LHCN-M2 (cell line): ENCODE measurements around the gene DRAXIN. TPM values are rescaled to one million over a fixed set of nuclear protein-coding genes. Genes with fewer than 3 reads are reported as not detected.

Experiments
- DNase-seq: peaks from one replicate; pipeline ENCODE4 v3.0.0-alpha.2; 2012; ENCODE audit warnings: low read depth
- total RNA-seq: library from RNA; depleted of rRNA; stranded (reverse); fragments of >200 nt; gene quantifications from 2 replicates; pipeline ENCODE4 v1.2.3, GENCODE V29; 2014

Gene DRAXIN
- total RNA-seq, 1 experiment from 2014 or later: under 0.01 TPM

GRCh38 chr1:11735854-11736745, 44.6 kb downstream of the DRAXIN start, which contains the start of gene AGTRAP:
AGTRAP (plus strand) TSS chr1:11736136; CDS start chr1:11736209, 73 bp downstream.
- DNase-seq: peak; percentile 81

DNA sequence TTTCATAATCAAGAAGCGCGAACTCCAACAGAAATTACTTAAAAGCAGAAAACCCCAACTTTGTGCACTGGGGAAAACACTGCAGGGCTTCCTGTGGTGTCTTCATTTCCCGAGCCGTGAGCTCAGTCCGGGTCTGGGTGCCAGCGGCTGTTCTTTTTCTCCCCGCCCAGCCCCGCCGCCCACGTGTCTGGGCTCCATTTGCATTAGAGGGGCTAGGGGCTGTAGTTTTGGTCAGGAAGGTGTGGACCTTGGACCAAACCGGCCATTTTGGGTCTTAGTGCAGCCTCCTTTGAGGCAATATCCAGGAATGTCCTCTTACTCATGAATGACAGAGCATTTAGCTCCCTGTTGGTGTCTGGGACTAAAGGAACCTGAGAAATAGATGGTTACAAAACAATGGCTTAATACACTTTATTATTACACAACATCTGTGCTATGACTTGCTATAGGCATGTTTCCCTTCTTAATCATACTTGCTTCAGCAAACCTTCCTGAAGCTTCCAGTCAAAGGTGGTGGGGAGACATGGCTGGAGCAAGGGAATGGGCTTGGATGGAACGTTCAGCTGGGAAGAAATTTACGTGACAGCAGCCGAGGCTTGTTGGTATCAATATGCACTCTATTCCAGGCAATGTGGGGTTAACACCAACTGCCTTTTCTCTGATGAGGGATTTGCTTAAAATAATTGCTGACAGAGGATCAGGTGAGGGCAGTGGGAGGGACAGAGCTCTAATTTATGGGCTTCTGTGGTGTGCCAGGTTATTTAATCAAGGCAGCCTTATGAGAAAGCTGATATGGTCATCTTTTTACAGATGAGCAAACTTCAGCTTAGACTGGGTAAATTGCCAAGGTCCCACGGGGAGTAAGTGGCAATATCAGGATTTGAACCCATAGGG, 45.5 kb downstream of the DRAXIN start:
- DNase-seq: peak; percentile 79

DNA sequence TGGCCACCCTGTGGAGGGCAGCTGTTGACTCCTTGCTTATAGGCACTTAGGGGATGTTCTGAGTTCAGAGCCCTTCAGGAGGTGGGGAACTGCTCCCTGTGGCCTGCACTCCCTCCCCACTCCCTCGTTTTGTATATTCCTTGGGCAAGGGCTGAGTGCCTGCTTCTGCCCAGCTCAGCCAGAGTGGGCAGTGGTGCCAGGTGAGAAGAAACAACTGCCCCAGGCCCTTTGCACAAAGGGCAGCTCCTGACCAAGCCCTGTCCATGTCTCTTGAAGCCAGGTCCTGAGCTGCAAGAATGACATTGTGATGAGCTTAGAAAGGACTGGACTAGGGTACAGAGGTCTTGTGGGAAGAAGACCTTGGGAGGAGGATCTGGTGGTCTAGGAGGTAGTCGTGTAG, 46.6 kb downstream of the DRAXIN start:
- no peak for DNase-seq

- no peak for DNase-seq
Observed at GRCh38 chr1:11738783-11739182, 47.3 kb downstream of the DRAXIN start.

DNA sequence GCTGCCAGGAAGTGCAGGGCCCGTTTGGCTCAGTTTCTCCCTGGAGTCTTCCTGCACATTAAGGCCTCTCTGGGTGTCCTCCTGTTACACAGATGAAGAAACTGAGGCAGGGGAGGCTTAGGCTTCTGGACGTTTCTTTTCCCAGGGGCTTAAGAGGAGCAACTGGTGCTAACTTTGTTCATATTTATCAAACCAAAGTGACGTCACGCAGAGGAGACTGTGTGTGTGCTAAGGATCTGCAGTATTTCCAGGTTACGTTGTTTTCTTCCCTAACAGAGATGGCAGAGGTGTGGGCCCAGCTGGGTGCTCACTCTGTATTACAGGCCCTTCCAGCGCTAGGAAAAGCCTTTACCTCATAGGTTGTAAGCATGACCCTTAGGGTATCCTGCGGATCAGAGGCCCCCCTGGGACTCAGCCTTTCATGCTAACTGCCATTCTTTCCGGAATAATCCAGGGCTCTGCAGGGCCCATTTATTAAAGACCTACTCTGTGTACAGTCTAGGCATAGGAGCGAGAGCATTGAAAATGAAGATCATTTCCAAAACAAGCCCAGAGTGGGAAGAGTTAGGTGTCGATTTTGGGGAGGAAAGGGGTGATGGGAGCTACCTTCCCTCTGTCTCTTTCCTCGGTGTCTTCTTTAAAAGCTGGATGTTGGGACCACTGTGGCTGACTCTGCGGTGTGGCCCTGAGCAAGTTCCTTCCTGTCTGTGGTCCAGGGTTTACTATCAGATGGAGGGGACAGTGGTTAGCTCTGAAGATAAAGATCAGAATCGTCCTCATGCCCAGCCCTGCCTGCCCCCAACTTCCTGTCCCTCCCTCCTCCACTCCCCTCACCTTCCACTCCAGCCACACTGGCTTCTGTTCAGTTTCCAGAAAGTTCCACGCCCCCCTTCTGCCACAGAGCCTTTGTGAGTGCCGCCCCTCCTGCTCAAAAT, 49.0 kb downstream of the DRAXIN start:
- no peak for DNase-seq

GRCh38 chr1:11741482-11741881, 50.0 kb downstream of the DRAXIN start:
- DNase-seq: no peak

DNA sequence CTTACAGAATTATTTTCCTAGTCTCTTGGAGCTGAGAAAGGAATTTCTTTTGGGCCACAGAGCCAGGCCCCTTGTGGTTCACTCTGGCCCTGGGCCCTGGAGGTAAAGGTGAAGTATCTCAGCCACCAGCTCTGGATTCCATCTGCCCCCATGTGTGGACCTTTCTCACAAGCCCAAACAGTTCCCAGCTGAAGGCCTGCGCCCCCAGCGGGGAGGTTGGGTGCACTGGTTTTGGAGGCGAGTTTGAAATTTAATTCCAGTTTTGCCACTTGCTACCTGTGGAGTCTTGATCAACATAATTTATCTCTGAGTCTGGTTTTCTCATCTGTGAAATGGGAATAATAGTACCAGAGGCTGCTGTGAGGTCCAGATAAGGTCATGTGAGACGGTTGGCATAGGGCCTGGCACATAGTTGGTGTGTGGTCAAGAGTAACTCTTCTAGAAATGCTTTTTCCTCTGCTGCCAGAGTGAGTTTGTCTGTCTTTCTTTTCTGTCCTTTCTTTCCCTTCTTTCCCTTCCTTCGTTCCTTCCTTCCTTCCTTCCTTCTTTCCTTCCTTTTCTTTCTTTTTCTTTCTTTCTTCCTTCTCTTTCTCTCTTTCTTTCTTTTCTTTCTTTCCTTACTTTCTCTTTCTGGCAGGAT, 50.5 kb downstream of the DRAXIN start:
- DNase-seq: no peak

- no peak for DNase-seq
Observed at GRCh38 chr1:11744287-11744686, 52.8 kb downstream of the DRAXIN start.

- peak; percentile 32 for DNase-seq
Observed at GRCh38 chr1:11746092-11746491, 54.6 kb downstream of the DRAXIN start.

- DNase-seq: no peak
Observed at GRCh38 chr1:11746795-11747487, 55.4 kb downstream of the DRAXIN start.

- no peak for DNase-seq
Observed at GRCh38 chr1:11748294-11749202, 57.0 kb downstream of the DRAXIN start.

GRCh38 chr1:11749203-11749689, 57.7 kb downstream of the DRAXIN start:
- no peak for DNase-seq

- no peak for DNase-seq
Observed at GRCh38 chr1:11749996-11750395, 58.5 kb downstream of the DRAXIN start.

GRCh38 chr1:11751087-11751486, 59.6 kb downstream of the DRAXIN start:
- no peak for DNase-seq

GRCh38 chr1:11752359-11753088, 61.0 kb downstream of the DRAXIN start:
- no peak for DNase-seq

DNA sequence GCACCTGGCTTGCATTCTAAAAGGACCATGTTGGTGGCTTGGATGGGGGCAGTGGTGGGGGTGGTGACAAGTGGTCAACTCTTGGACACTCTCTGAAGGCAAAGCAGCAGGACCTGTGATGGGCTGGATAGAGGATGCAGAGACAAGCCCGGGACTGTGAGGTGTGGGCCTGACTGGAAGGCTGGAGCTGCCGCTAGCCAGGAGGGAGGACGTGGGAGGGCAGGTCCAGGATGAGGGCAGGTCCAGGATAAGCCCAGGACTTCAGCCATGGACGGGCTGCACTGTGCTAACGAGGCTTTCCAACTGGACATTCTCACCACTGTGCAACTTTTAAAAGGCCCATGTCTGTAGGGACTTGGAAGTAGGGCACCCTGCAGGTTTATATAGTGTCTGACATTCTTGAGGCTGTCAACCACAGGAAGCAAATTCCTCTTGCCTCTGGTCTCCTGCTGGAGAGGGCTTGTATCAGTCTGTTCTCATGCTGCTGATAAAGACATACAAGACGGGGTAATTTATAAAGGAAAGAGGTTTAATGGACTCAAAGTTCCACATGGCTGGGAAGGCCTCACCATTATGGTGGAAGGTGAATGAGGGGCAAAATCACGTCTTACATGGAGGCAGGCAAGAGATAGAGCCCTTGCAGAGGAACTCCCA, 62.2 kb downstream of the DRAXIN start:
- DNase-seq: no peak

GRCh38 chr1:11757047-11757446, 65.5 kb downstream of the DRAXIN start:
- no peak for DNase-seq

- no peak for DNase-seq
Observed at GRCh38 chr1:11759791-11760190, 68.3 kb downstream of the DRAXIN start.
